Mesenteric fat pad (tissue), 1 donor: ENCODE data around the gene EPHB3. TPM values are rescaled to one million over a fixed set of nuclear protein-coding genes. Genes with fewer than 3 reads are reported as not detected.

Source experiments
- DNase-seq: peaks from one replicate; pipeline ENCODE4 v3.0.0-alpha.2; 2020; ENCODE audit warnings: low spot score
- long read RNA-seq: library from polyadenylated mRNA; unstranded; transcript quantifications from one replicate; pipeline ENCODE4 v2.0.0, GENCODE V29; 2020
- total RNA-seq: library from RNA; stranded (reverse); fragmentation: NEBNext Ultra II Directional; extraction: Animal tissue kit (Norgen Biotek cat#: 25700); gene quantifications from one replicate; pipeline ENCODE4 v1.2.1, GENCODE V29; 2021
- donor health status: DM: yes; HTN: yes; CAD: no.

EPHB3 gene
- total RNA-seq, result 1.6 TPM
- long read RNA-seq, partial matches to known transcripts, result 7 of 8 reads
- long read RNA-seq, other reads (novel, unspliced or antisense), result 1 of 8 reads

DNA sequence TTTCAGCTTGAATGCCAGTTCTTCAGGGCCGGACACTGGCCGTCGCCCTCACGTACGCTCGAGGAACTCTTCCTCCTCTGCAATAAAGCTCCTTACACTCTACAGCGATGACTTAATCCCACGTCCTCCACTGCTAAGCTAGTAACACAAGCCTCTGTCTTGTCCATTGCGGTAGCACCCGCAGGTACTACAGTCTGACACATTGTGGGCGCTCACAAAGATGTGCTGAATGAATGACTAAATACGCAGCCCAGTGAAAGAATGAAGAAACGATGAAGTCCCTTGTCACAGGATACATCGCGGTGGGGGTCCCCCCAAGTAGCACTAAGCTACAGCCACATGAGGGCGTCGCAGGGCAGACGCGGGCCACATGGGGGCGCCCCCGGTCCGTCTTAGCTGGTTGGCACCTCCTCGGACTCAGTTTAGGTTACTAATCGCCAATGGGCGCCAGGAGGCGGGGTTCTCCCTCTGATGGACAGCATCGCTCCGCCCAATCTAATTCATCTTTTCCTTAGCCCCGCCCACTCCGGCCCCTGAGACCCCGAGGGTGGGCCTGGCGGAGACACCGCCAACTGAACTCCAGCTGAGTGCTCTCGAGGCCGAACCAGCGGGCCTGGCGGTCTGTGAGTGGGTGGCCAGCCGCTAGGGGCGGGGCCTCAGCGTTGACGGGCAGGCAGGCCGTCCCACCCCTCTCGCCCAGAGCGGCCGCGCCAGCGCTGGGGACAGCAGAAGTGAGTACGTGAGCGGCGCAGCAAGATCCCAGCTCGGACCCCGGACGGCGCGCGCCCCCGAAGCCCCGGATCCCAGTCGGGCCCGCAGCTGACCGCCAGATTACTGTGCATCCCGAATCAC is at the start of gene EPHB3:
TSS of gene EPHB3 (plus strand) at position 725 of the 852 bp plus-strand sequence. CDS start 451 bp downstream, outside the sequence.
- peak; percentile 99 for DNase-seq

DNA sequence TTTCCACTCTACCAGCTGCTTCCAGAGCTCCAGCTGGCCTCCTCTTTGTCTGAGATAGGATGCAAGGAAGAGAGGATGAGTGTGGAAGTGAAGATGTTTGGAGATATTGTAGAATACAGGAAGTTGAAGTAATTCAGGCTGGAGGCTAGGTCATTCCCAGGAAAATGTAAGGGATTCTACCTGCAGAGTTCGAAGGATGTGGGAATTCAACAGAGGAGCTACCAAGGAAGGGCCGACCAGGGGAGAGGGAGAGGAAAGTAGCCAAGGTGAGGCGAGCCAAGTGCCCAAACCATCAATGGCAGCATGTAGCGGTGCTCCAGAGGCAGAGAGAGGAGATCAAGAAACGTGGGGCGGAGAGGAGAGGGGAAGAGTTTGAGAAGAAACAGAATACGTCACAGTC is 49.0 kb upstream of the EPHB3 start:
- no peak for DNase-seq

DNA sequence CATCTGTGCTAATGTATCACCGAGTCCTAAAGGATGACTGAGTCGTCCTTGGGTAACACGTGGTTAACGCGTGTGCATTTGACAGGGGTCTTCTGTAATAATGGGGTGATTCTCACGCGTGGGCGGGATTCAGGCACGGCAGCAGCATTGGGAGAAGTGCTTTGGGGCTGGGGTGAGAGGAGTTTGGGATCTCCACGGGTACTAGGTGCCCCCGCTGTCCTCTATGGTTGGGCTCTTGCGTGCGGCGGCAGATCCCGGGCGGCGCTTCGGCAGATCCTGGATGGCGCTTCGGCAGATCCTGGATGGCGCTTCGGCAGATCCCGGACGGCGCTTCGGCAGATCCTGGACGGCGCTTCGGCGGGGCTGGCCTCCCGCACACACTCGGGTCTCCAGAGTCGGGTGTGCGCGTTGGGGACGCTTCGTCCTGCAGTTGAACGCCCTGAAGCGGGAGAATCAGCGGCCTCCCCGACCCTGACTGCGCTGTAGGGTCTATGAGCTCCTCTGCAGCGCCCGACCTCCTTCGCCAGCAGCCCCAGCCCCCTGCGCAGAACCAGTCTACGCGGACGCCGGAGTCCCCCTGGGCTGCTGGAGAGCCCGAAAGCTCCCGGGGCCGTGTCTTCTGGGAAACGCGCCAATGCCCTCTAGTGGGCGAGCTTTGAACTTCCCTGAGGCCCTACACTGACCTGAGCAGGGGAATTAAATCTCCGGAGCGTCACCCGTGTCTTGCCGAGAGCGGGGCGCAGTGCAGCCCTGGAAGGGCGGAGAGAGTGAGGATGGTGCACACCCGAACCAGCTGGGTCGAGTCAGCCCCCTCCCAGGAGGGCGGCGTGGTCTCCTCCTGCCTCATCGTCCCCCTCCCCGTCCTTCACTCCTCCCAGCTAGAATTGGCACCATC is 48.1 kb upstream of the EPHB3 start:
- peak; percentile 94 for DNase-seq

DNA sequence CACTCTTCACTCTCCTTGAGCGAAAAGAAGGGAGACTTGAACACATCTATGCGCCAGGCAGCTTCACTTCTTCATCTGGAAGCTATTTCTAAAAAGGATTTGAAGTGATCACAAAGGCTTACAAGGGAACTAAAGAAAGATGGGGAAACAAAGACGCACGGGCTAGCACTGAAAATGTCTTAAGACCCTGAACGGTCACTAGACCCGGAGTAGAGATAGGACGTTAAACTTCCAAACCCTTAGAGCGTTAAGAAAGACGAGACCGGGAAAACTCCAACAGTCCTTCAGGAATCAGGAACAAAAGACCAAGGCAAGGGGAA is 47.5 kb upstream of the EPHB3 start:
- DNase-seq, result no peak

DNA sequence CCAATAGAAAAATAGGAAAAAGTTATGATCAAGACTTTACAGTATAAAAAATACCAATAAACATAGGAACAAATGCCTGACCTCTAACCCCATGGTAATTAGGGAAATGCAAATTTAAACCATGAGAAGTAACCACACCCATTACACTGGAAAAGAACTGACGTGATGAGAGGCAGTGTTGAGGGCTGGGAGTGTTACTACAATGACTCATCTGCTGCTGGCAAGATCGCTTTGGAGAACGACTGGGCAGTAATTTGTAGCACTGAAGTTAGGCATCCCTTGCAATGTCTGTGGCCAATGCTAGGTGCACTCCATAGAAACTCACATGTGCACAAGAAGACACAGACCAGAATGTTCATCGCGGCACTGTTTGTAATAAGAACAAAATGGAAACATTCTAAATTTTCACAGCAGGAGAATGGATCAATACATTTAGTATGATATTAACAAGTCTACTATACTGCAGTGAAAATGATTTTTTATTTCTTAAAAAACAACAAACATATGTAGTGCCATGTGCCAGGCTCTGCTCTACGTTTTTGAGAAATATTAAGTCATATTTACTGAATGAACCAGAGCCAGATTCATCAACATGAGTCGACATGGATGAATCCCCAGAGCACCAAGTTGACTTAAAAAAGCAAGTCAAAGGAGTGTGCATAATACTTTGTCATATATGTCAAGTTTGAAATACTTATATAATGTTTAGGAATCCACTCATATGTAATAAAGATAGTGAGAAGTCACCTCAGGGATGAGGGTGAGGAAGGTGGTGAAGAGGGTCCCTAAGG is 37.6 kb upstream of the EPHB3 start:
- DNase-seq, result no peak

DNA sequence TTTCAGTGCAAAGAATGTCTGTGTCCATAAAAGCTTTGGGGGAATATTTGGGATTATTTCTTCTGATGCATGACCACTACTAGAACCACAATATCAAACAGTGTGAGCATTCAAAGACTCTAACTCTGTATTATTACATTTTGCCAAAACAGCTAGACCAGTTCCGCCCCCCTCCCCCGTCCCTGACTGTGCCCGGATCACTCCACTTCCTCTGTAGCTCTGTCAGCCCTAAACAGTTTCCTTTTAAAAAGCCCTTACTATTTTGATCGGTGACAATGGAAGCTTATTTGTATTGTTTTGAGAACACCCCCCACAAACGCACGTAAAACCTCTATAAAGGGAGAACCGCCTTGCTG is 36.6 kb upstream of the EPHB3 start:
- DNase-seq, result no peak

DNA sequence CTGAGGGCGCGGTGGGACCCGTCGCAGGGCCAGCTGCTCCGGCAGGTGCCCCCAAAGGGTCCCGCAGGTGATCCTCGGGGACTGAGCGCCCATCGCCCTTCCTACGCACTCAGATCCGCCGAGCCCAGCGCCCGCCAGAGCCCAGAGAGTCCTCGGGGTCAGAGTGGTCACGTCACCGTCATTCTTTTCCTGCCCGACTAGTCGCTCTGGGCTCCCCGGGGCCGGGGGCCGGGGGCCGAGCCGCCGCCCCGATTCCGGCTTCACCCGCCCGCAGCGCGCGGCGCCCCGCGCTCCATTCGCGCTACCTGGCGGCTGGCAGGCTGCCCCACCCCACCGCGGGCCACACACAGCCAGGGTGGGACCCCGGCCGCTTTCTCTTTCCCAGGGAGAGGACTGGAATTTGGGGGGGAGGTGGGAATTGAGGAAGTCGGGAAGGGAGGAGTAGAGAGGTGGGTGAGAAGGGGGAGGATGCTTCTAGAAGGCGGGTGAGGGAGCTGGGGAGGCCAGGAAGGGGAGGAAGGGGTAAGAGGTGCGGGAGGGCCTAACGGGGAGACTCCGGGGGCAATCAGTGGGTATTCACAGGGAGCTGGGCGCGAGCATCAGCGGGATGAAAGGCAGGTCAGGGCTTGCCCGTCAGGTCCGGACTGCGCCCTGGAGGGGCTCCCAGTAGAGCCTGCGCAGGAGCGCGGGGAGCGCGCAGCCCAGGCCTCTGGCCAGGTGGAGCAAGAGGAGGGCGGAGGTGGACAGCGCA is 36.1 kb upstream of the EPHB3 start:
- DNase-seq, result no peak

DNA sequence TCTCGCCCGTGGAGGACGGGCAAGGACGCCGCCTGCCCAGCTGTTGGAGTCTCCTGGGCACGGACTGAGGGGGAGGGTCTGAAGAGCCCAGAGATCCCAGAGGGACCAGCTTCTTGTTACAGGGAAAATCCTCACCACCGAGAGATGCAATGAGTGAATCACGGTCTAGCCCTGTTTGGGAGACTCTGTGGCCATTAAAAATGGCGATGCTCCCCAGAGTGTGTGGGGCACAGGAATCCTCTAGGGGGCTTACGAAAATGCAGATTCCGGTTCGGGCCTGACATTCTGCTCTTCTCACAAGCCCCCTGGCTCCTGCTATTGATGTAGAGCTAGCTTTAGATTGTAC is 35.5 kb upstream of the EPHB3 start:
- no peak for DNase-seq

DNA sequence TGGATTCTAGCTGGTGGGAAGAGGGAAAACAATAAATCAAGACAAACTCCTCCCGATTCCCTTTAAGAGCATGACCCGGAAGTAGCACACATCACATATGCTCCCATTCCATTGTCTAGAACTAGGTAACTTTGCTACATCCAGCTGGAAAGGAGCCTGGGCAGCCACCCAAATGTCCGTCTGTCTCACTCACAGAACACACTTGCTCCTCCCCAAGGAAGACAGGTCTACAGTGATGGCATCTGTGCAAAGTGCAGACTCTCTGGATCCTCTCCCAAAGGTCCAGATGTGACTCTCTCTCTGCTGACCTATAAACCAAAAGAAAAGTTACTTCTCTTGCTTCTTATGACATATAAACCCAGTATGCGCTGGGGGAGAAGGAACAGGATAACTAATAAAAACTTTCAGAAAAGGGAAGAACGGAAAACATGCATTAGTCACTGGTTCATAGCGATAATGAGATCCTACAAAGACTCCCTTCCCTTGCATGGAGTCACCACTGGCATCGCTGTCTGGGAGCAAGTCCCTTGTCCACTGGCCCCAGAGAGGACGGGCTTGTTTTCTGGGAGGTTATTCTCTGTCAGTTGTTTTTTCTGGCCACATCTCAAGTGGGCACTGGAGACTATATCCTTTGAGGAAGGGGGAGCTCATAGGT is 29.8 kb upstream of the EPHB3 start:
- no peak for DNase-seq

DNA sequence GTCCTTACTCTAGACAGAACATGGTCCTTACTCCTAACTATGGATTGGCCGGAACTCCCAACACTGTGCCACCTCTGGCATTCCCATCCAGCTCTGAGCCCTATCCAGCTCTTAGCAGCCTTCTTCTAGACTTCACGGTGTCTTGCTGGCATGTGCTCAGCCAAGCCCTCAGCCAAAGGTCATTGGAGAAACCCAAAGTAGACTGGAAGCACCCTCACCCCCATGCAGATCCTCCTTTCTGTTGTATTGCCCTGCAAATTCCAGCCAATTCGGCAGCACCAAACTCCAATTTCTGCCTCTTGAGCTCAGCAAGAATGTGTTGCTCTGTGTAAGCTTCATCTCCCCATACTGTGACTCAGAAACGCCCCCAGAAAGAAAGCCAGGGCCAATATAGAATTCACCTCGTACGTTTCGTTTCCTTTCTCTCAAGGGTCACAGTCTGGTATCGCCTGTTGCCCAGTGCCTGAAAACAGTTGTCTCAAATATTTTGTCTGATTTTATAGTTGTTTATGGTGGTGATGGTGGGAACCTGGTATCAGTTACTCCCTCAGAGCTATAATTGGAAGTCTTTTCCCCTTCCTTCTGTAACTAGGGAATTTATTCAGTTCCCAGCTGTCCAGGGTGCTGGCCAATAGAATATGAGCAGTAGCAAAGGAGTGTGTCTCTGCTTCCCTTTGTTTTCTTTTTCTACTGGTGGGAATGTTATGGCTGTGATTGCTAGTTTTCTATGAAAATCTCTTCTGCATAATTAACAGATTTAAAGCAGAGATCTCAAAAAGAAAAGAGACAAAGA is 28.4 kb upstream of the EPHB3 start:
- DNase-seq, result peak; percentile 80

DNA sequence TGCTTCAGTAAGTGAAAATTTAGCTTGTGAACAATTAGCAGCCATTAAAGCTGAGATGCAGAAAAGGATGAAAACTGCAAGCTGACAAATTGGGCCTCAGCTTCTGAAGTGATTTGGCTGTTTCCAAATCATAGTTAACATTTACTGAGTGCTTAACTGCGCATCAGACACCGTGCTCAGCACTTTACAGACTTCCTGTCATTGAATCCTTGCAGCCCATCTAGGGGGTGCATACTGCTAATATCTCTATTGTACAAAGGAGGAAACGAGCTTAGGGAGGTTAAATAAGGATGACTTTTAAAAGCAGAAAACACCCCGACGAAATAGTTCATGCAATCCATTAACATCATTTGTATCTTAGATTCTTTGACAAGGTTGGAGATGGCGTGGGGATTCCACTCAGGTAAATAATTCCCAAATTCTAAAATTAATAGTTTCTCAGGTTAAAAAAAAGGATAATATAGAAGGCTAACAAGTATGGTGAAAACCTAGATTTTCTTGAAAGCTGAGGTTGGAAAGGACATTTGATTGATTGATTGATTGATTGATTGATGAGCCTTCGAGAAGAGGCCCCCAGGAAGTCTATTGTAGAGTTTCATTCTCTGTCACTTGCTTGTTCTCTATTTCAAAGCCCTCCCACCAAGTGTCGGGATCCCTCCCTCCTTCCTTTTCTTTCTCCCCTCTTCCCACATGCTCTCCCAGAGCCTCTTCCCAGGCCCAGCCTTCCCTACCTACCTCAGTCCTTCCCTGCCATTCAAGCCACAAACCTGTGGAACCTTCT is 23.5 kb upstream of the EPHB3 start:
- no peak for DNase-seq

DNA sequence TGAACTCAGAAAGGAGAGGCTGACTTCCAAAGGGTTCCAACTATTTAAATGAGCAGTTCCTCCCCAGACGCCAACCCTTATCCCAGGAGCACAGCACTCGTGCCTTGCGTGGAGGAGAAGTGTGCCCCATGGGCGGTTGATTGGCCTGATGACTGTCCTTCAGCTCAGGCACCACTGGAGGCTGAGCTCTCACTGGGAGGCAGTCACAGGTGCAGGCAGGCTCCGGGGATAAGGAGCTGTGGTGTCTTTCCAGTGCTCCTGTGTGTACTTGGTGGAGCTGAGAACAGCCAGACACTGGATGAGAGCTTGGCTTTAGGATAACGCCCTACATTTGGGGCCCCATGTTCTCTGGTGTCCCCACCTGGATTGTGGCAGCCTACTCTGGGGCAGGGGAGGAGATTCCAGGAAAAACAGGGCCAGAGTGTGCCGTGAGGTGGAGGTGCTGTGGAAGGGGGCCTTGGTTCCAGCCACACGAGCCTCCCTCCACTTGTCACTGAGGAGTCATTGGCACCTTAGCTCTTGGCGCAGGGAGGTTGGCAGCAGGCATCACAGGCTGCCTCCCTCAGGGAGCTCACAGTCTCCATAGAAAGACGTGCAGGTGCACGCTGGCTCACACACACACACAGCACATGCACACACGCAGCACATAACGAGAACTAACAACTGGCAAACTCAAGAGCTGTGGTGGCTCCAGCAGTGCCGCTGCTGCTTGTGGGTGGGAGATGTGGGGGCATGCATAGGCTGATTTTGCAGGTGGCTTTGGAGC is 22.7 kb upstream of the EPHB3 start:
- peak; percentile 60 for DNase-seq

DNA sequence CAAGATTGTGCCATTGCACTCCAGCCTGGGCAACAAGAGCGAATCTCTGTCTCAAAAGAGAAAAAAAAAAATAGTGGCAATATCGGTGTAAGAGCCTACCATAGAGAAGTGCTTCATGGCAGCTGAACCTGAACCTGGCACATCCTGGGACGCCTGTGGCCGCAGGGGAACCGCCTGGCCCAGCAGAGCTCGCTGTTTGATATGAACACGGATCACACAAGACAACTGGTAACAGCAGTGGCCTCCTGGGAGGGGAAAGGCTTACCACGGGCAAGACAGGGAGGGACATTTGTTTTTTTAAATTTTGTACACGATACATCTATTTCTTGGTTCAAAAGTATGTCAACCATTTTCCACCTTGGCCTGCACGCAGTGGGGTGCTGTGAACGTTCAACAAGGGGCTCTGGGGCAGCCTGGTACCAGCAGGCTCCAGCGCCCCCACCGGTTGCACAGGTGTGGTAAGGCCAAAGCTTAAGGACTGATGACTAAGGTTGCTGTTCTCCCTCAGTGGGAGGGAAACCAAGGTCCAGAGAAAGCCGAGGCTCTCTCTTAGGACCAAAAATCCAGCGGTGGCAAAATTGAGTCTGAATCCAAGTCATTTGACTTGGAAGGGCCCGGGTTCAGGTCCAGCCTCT is 21.7 kb upstream of the EPHB3 start:
- DNase-seq, result peak; percentile 81

DNA sequence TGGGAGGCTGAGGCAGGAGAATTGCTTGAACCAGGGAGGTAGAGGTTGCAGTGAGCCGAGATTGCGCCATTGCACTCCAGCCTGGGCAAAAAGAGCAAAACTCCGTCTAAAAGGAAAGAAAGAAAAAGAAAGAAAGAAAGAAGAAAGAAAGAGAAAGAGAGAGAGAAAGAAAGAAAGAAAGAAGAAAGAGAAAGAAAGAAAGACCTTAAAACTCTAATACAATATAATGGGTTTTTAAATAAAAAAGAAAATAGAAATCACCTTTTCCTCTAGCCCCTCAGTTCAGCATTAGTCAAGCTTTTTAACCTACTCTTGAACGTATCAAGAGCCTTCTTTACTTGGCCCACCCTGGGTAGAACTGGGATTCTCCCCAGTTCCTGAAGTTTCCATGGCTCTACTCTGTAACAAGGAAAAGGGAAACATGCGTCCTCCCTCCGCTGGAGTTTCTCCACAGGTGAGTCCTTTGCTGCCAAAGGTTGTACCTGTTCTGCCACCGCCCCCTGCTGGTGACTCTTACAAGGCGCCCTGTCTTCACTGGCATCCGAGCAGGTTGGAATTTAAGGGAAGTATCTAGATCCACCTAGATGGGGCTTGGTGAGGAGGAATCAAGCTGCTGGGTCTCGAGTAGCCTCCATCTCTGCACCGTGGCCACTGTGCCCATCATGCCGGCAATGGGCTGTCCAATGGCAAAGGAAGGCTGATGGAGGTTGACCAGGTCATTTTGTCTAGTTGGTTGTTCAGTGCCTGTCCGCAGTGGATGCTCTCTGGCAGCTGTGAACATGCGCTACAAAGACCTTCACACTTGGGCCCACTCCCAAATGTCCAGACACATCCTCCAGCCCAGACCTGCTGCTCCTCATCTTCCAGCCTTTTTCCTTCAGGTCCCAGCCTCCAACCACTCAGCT is 20.6 kb upstream of the EPHB3 start:
- DNase-seq, result peak; percentile 89

DNA sequence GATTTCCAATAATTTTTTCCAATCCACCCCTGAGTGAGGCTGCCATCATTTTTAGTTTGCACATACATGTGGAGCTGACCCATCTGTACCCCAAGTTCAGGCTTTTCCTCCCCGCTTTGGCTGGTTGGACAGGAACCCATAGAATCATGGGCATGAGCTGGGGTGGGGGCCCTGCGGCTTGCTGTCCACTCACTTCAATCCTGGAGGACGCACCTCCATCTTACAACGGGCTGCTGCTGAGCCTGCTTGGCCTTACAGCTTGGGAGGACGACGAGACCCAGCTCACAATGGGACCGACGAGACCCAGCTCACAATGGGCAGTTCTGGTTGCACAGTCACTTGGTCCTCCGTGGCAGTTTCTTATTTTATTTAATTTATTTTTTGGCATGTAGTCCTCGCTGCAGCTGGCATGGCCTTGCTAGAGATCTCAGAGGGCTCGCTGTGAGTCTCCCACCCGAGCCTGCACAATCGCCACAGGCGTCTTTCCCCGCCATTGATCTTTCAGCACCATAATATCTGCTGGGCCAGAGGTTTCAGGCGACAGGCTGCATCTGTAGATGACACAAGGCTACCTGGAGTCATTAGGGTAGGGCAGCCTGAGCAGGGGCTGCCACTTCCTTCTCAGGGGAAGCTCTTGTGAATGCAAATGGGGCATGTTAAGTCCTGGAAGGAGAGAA is 19.6 kb upstream of the EPHB3 start:
- peak; percentile 59 for DNase-seq

DNA sequence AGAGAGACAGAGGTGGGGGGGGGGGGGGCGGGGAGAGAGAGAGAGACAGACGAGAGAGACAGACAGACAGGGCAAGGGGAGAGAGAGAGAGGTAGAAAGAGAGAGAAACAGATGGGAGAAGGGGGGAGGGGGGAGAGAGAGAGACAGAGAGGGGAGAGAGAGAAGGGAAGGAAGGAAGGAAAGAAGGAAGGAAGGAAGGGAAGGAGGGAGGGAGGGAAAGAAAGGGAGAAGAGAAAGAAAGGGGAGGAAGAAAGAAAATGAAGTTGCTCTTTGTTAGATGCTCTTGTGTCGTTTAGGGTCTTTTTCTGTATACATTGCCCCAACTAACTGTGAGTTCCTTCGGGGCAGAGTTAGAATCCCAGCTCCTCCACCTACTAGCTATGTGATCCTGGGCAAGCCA is 19.0 kb upstream of the EPHB3 start:
- no peak for DNase-seq
